GM19351 (cell line): ENCODE measurements around the gene CXCL13.
A peak's percentile ranks its signal among the peaks of the same experiment; 100 is the strongest.
"Not testable (repeated sequence)": the region's sequence is repeated elsewhere in the genome, so short reads cannot be mapped to it uniquely, and the experiment has no call there.

Experiments
- ATAC-seq: cut with Tn5 transposase; IDR thresholded peaks from one replicate; pipeline ENCODE4 v1.9.1; 2021; ENCODE audit warnings: mild to moderate bottlenecking, moderate library complexity; ENCODE audit not compliant: unreplicated experiment

Gene CXCL13, protein sequence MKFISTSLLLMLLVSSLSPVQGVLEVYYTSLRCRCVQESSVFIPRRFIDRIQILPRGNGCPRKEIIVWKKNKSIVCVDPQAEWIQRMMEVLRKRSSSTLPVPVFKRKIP

DNA sequence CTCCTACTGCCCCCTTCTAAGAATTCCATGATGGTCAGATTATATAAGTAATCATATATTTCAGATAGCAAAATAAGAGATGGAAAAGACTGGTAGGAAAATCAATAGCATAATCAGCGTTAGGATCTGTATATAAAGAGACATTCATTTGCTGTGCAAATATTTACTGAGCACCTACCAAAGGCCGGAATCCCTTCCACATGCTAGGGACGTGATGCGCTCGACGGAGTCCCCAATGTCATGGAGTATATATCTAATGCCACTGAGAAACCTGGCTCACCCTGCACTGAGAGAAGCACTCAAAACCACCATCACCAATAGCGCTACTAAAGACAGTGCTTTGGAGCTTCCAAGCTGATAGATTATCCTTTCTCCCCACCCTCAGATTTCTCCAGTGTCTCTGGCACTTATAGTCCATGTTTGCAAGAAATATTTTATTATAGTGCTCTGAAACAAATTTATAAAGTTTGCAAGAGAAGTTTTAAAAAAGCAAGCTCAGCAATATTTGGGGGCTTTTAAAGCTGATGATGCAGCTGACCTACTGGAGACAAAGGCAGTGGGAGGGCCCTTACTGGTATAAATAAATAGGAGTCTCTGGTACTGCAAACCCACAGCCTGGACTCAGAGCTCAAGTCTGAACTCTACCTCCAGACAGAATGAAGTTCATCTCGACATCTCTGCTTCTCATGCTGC lies at the start of gene CXCL13:
CXCL13 (plus strand) TSS at position 611 of the 693 bp plus-strand sequence; CDS start at position 657, 46 bp downstream.
- ATAC-seq: no peak

DNA sequence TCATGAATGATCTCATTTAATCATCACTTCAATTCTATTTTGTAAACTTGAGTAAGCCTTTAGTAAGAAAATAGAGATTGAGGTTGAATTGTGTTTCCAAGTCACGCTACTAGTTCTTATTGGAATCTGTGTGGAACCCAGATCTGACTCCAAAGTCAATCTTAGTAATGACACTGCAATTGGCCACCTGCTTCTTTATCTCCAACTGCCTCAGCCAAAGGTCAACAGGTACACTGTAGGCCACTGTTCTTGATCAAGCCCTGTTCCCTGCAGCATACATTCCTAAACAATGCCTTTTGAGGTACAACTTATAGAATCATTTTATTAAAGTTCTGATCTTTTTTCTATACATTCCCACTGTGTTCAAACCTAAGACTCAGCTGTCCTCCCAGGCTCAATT lies 45.5 kb upstream of the CXCL13 start:
- no peak for ATAC-seq

- not testable (repeated sequence) for ATAC-seq
Observed at GRCh38 chr4:77561720-77562119, 43.9 kb upstream of the CXCL13 start.

- no peak for ATAC-seq
Observed at GRCh38 chr4:77564231-77564630, 41.4 kb upstream of the CXCL13 start.

DNA sequence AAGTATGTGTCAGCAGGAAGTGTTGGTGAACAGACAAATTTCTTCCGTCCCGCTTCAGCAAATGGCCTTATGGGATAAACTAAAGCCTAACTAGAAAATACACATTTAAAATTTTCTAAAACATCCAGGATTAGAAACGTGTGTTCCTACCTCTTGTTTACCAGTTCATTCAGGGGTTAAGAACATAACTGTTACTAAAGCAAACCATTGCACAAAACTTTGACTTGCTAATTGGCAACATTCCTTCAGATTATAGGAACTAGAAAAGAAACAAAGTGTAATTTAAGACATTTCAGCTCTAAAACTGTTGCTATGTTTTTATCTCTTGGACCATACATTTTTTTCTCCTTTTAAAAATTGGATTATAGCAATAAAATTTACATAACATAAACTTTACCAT lies 39.5 kb upstream of the CXCL13 start:
- ATAC-seq: no peak

- no peak for ATAC-seq
Observed at GRCh38 chr4:77567549-77567948, 38.1 kb upstream of the CXCL13 start.

GRCh38 chr4:77570508-77571214 lies 35.0 kb upstream of the CXCL13 start:
- not testable (repeated sequence) for ATAC-seq

DNA sequence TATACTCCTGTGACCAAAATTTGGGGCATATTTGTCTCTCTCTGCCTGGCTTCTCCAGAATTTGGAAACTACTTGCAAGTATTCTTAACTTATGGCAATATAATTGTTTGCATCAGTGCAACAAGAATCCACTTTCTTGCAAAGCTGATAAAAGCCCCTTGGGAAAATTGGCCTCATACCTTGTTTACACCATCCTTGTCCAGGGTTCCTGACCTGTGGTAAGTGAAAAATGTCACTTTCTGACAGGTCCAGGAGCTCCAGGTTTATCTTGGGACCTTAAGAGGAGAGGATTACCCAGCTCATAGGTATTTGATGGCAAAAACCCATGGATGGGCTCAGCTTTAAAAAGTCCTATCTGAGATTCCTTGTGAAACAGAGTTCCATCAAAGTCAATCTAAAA lies 29.3 kb upstream of the CXCL13 start:
- no peak for ATAC-seq

GRCh38 chr4:77578145-77578544 lies 27.5 kb upstream of the CXCL13 start:
- no peak for ATAC-seq

GRCh38 chr4:77579406-77580076 lies 26.1 kb upstream of the CXCL13 start:
- no peak for ATAC-seq

- ATAC-seq: peak; percentile 72
Observed at GRCh38 chr4:77581724-77582123, 23.9 kb upstream of the CXCL13 start.

DNA sequence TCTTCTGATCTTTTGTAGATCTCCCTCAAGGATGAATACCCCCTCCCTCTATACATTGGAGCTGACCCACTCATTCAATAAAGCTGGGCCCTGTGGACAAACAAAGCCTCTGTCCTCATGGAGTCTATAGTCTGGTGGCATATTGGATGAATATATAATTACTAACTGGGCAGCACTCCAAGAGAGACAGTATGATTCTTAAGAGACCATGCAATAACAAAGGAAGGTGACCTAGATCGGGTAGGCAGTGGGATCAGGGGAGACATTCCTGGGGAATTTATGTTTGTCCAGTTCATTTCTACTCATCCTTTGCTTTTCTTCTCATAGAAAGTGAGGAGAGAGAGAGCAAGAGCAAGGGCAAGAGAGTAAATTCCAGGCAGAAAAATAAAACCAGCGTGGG lies 23.5 kb upstream of the CXCL13 start:
- ATAC-seq: no peak

- ATAC-seq: no peak
Observed at GRCh38 chr4:77582711-77583110, 22.9 kb upstream of the CXCL13 start.

GRCh38 chr4:77586951-77587383 lies 18.7 kb upstream of the CXCL13 start:
- ATAC-seq: peak; percentile 95

GRCh38 chr4:77590482-77590881 lies 15.1 kb upstream of the CXCL13 start:
- ATAC-seq: no peak

DNA sequence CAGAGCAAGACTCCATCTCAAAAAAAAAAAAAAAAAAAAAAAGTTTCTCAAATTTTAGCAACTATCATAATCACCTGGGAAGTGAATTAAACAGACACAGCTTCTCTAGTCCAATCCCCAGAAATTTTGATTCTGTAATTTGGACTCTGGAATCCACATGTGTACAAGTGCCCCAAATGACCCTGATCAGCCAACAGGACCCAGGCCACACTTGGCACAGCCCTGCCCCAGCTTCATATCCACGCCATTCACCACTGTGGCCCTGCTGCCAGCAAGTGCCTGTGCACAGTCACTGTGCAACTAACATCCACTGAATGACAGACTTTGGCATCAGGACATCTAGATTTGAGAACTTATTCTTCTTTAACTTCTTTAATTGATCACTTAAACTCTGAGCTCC lies 14.1 kb upstream of the CXCL13 start:
- ATAC-seq: no peak

- no peak for ATAC-seq
Observed at GRCh38 chr4:77593101-77593500, 12.5 kb upstream of the CXCL13 start.

DNA sequence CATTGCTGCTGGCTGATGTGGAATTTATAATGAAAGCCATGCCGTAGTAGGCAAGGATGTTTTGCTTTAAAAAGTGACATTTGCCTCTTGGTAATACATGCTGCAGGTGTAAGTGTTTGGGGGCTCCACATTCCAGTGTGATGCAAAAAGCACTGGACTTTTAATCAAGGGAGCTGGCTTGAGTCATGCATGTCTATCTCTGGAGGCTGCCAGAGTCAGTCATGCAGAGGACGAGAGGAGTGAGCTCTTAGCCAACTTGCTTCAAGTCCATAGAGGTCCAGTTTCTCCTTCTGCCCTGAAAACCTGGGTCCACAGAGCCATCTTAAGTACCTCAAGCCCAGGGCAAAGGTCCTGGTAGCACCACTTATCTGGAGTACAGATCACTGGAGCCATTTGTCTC lies 11.6 kb upstream of the CXCL13 start:
- no peak for ATAC-seq

DNA sequence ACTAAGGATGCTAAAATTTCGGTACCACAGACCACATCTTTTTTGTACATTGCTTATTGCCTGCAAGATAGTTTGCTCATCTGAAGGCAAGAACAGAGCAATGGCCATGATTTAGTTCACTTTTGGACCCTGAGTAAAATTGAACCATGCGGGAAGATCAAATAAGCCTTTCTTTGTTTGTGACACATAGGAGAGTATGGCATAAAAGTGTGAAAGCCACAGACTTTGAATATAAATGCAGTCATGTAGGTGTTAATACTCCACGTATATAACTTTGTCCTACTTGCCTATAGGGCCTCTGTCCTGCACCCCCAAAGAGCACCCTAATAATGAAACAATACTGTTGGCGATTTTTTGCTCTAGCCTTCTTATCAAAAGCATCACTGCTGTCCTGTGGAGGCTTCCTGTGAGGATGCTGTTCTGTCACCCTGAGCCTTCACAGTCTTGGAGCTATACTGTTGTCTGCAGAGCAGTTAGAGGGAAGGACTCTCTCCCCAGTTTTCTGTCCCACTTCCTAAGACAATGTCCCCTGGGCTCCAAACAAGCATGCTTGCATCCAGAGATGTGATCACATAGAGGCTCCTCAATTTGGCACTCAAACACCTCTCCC lies 10.2 kb upstream of the CXCL13 start:
- no peak for ATAC-seq

- ATAC-seq: no peak
Observed at GRCh38 chr4:77599378-77599777, 6.2 kb upstream of the CXCL13 start.
